ENCODE measurements around the gene CTSV.
"Not testable (repeated sequence)": the region's sequence is repeated elsewhere in the genome, so short reads cannot be mapped to it uniquely, and the experiment has no call there.

Gene CTSV

GRCh38 chr9:97039514-97039860, 545 bp upstream of the CTSV start:
- ChIA-PET CTCF (interaction anchor here (0.8 to 1.0 kb wide), 2 partner anchors 182 to 370 kb away, joined by 3 read pairs; no protein-coding TSS in a partner anchor), POLR2A (interaction anchor here (0.6 to 2.2 kb wide), 8 partner anchors 8 to 198 kb away, joined by 3 to 11 read pairs (median 5); no protein-coding TSS in a partner anchor)
- no peaks in the 10 kb centered on the region for H3K4me1 ChIP-seq (ENCODE audit: control insufficient read depth, insufficient read depth, low read length)
- H3K9me3 ChIP-seq (ENCODE audit: control insufficient read depth, insufficient read depth, low read depth, low read length) = no peaks in the 10 kb centered on the region
- TF ChIP-seq ELK4 (IDR thresholded peaks at IDR 0.05; ENCODE audit: borderline replicate concordance, low read depth, low read length) (no peak), ZSCAN4 (tag by site-specific recombination; IDR thresholded peaks at IDR 0.05) (no peak), ZNF280C (tag by site-specific recombination; IDR thresholded peaks at IDR 0.05) (no peak), SP2 (tag by site-specific recombination; IDR thresholded peaks at IDR 0.05) (no peak), ZNF639 (tag by site-specific recombination; IDR thresholded peaks at IDR 0.05) (no peak), ZNF341 (tag by site-specific recombination; IDR thresholded peaks at IDR 0.05; ENCODE audit: low read depth) (no peak), ZNF23 (tag by site-specific recombination; IDR thresholded peaks at IDR 0.05; ENCODE audit: borderline replicate concordance) (no peak), HOXD13 (CRISPR knock-in tag; IDR thresholded peaks at IDR 0.05; ENCODE audit: borderline replicate concordance) (no peak), PBX3 (CRISPR knock-in tag; IDR thresholded peaks at IDR 0.05) (no peak), GFI1B (tag by site-specific recombination; IDR thresholded peaks at IDR 0.05) (no peak), ZNF514 (tag by site-specific recombination; IDR thresholded peaks at IDR 0.05) (no peak), ZNF610 (tag by site-specific recombination; IDR thresholded peaks at IDR 0.05; ENCODE audit: borderline replicate concordance) (no peak), PRDM10 (tag by site-specific recombination; IDR thresholded peaks at IDR 0.05) (no peak), EGR2 (tag by site-specific recombination; IDR thresholded peaks at IDR 0.05; ENCODE audit: low read depth) (no peak), ZNF16 (tag by site-specific recombination; IDR thresholded peaks at IDR 0.05; ENCODE audit: low read depth) (no peak), MZF1 (tag by site-specific recombination; IDR thresholded peaks at IDR 0.05; ENCODE audit: borderline replicate concordance) (no peak), ZNF221 (tag by site-specific recombination; IDR thresholded peaks at IDR 0.05; ENCODE audit: borderline replicate concordance) (no peak), ZNF423 (tag by site-specific recombination; IDR thresholded peaks at IDR 0.05) (no peak)
- peaks cover 0 to 17% of the 10 kb centered on the region in 2 experiments; a peak in 1 of 3 replicates for H3K36me3 ChIP-seq (ENCODE audit: control insufficient read depth in 2 of 2, insufficient read depth in 1 of 2, low read length in 2 of 2)
- H3K4me3 ChIP-seq (ENCODE audit: low read depth, low read length) = peak overlapping the region; percentile 59
- H3K27ac ChIP-seq (ENCODE audit: extremely low read depth, low read depth, low read length) = peak overlapping the region; percentile 32; the same call in 1 of the 2 replicates

- H3K36me3 ChIP-seq (ENCODE audit: control insufficient read depth in 2 of 2, insufficient read depth in 1 of 2, low read length in 2 of 2); POLR2A ChIA-PET; CTCF ChIA-PET; H3K9me3 ChIP-seq (ENCODE audit: control insufficient read depth, insufficient read depth, low read depth, low read length); H3K4me3 ChIP-seq (ENCODE audit: low read depth, low read length); H3K4me1 ChIP-seq (ENCODE audit: control insufficient read depth, insufficient read depth, low read length); H3K27ac ChIP-seq (ENCODE audit: extremely low read depth, low read depth, low read length): not testable (repeated sequence)
Observed at GRCh38 chr9:97023505-97023904, 15.4 kb downstream of the CTSV start.
